A172 (cell line): ENCODE measurements around the gene PNMA3. TPM values are rescaled to one million over a fixed set of nuclear protein-coding genes. Genes with fewer than 3 reads are reported as not detected.
"Not testable (repeated sequence)": the region's sequence is repeated elsewhere in the genome, so short reads cannot be mapped to it uniquely, and the experiment has no call there.

Experiments
- DNase-seq: peaks from one replicate; pipeline ENCODE4 v3.0.0-alpha.2; 2015; ENCODE audit warnings: low spot score
- total RNA-seq: library from RNA; depleted of rRNA; stranded (reverse); fragments of >200 nt; shearing (Covaris generic); gene quantifications from 2 replicates; pipeline ENCODE4 v1.2.3, GENCODE V29; 2014; rRNA removed

Gene PNMA3, protein sequence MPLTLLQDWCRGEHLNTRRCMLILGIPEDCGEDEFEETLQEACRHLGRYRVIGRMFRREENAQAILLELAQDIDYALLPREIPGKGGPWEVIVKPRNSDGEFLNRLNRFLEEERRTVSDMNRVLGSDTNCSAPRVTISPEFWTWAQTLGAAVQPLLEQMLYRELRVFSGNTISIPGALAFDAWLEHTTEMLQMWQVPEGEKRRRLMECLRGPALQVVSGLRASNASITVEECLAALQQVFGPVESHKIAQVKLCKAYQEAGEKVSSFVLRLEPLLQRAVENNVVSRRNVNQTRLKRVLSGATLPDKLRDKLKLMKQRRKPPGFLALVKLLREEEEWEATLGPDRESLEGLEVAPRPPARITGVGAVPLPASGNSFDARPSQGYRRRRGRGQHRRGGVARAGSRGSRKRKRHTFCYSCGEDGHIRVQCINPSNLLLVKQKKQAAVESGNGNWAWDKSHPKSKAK
- total RNA-seq = not detected in 2 replicates

DNA sequence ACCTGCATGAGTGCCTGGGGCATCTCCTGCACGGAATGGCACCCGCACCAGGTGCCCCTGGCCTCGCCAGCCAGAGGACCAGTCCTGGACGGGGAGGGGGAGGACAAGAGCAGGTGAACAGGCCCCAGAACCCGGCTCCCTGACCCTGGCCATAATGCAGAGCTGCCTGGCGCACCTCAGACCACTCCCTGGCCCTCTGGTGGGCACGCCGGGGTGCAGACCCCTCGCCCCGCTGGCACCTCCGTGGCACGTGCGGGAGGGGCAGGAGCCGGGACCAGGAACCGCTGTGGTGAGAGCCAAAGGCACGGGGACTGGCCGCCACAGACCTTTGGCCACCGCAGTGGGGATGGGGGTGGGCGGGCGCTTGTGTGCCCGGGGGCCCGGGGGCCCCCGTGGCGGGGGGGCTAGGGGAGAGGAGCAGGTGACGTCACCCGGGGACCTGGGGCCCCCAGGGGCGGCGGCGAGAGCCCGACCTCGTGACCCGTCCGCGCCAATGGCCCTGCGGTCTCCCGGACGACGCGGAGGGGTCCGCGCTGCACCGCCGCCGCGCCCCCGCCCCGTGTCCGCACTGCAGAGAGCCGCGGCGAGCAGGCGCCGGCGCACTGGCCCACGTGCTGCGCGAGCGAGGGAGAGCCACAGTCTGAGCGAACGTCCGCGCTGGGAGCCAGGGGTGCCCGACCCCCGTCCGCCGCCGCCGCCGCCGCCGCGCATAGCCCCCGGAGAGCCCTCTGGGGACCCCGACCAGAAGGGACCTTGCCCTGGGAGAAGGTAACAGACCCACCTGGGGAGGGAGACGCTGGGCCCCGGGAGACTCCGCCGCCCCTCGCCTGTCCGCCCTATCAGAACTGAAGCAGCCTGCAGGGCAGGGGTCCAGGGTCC is at the start of gene PNMA3:
PNMA3 (plus strand) TSS at position 600 of the 879 bp plus-strand sequence. CDS start 586 bp downstream, outside the sequence.
- DNase-seq = no peak

DNA sequence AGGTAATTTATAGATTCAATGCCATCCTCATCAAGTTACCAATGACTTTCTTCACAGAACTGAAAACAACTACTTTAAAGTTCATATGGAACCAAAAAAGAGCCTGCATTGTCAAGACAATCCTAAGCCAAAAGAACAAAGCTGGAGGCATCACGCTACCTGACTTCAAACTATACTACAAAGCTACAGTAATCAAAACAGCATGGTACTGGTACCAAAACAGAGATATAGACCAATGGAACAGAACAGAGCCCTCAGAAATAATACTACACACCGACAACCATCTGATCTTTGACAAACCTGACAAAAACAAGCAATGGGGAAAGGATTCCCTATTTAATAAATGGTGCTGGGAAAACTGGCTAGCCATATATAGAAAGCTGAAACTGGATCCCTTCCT is 39.1 kb upstream of the PNMA3 start:
- DNase-seq = not testable (repeated sequence)

DNA sequence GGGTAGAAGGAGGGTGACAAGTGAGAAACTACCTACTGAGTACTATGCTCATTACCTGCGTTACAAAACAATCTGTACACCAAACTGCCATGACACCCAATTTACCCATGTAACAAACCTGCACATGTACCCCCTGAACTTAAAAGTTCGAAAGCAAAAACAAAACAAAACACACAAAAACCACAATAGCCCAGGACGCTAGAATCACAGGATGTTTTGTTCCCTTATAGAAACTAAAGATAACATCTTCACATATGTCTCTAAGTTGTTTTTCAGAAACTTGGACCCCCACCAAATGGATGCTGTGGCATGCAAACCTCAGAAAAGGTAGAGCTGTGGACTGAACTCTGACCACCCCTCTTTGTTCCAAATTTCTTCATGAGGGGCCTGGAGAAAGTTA is 37.1 kb upstream of the PNMA3 start:
- no peak for DNase-seq

DNA sequence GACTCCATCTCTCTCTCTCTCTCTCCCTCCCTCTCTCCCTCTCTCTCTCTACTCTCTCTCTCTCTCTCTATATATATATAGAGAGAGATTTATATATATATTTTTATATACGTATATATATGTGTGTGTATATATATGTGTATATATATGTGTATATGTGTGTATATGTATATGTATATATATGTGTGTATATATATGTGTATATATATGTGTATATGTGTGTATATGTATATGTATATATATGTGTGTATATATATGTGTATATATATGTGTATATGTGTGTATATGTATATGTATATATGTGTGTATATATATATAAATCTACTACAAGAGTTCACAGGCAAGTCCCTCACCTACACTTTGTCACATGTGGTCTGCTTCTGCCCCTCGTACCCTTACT is 29.8 kb upstream of the PNMA3 start:
- DNase-seq = not testable (repeated sequence)

DNA sequence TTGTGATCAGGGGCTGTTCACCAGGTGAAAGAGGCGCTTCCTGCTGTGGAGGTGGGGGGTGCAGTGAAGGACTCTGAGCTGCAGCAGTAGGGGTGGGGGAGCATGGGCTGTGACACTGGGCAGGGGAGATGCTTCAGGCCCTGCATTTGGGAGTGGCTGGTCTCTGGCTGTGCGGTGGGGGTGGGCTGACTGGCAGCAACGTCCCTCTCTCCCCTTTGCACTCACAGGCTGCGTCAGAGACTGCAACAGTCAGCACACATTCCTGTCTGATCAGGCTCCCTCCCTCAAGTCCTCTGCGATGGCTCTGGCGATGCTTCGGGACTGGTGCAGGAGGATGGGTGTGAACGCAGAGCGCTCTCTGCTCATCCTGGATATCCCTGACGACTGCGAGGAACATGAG is 27.8 kb upstream of the PNMA3 start:
- not testable (repeated sequence) for DNase-seq

DNA sequence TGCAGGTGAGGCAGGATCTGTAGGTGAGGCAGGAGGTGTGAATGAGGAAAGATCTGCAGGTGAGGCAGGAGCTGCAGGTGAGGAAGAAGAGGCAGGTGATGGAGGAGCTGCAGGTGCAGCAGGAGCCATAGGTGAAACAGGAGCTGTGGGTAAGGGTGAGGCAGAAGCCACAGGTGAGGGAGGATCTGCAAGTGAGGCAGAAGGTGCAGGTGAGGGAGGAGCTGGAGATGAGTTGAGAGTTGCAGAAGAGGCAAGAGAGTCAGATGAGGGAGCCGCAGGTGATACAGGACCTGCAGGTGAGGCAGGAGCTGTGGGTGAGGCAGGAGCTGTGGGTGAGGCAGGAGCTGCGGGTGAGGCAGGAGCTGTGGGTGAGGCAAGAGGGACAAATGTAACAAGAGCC is 27.1 kb upstream of the PNMA3 start:
- no peak for DNase-seq

DNA sequence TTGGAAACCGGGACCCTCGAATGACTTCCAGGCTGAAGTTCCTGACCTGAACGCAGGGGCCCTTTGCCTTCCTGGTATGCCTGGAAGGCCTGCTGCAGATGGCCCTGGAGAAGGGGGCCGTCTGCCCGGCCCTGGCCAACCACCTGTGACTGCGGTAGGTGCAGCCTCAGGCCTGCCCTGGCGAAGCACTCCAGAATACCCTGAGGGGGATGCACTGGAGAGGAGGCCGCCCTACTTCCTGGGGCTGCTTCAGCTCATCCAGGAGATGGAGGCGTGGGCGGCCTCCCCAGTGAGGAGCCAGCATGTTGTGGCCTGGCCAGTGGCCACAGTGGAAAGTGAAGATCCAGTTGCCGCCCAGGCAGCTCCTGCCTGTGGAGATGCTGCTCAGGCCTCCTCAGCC is 26.4 kb upstream of the PNMA3 start:
- DNase-seq = no peak

DNA sequence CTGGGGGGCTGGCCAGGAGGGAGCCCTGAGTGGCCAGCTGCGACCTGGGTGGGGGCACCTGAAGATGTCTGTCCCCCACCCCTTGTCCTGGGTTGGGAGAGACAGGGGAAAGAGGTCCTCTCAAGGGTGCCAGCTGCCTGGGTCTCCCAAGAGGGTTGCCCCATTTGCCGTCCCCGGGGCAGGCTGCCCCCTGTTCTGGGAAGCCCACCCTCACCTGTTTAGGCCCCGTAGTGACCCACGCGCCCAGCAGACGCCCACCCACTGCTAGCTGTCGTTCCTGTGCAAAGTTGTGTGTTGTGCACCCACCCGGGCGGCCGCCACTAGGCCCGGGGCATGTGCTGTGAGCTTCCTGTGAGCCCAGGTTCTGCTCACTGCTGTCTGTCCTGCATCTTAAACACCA is 25.5 kb upstream of the PNMA3 start:
- DNase-seq = no peak

DNA sequence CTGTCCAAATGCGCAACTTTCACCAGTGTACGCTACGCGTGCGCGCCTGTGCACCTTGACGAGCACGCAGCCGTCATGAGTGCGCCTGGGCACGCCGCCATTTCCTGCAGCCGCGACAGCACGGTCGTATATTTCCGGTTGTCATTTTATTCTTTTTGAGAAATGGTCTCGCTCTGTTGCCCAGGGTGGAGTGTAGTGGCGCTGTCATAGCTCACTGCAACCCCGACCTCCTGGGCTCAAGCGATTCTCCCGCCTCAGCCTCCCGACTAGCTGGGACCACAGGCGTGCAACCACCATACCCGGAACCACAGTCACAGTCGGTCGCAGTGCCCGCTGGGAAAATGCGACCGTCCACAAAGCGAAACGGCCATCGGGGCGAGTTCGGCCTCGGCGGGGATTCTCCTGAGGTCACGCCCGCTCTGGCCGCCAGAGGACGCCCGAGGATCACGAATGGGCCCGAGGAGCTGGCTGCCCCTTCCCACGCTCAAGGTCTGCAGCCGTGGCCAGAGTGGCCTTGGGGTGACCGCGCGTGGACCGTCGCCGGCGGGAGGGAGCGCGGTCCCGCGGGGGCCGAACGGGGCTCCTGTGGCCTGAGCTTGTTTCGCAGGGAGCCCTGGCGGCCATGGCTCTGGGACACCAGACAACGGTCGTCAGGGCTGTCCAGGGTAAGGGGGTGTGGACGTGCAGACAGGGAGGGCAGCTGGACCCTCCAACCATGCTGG is 23.7 kb upstream of the PNMA3 start:
- DNase-seq = peak; percentile 55

DNA sequence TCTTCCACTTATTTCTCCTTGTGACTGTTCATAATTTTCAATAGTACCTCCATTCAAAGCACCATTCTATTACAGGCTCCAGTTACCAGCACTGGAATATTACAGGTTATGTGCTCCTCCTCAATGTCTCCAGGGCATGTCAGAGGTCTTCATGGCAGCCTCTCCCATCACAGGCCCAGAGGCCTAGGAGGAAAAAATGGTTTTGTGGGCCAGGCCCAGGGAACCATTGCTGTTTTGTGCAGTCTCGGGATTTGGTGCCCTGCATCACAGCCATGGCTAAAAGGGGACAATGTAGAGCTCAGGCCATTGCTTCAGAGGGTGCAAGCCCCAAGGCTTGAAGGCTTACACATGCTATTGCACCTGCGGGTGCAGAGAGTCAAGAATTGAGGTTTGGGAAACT is 7.2 kb upstream of the PNMA3 start:
- DNase-seq = no peak

DNA sequence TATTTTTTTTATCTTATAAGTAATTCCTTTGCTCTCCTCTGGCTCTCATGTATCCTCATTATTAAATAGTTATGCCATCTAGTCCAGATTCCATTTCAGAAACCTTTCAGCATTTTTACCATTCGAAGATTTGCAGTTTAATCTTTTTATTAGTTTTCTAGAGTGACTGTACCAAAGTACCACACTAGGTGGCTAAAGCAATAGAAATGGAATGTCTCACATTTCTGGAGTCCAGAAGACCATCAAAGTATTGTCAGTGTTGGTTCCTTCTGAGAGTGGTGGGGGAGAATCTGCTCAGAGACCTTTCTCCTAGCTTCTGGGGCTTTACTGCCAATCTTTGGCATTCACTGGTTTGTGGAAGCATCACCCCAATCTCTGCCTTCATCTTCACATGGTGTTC is 3.7 kb upstream of the PNMA3 start:
- no peak for DNase-seq

DNA sequence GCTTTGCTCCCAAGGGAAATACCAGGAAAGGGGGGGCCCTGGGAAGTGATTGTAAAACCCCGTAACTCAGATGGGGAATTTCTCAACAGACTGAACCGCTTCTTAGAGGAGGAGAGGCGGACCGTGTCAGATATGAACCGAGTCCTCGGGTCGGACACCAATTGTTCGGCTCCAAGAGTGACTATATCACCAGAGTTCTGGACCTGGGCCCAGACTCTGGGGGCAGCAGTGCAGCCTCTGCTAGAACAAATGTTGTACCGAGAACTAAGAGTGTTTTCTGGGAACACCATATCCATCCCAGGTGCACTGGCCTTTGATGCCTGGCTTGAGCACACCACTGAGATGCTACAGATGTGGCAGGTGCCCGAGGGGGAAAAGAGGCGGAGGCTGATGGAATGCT is 1.0 kb downstream of the PNMA3 start:
- no peak for DNase-seq

DNA sequence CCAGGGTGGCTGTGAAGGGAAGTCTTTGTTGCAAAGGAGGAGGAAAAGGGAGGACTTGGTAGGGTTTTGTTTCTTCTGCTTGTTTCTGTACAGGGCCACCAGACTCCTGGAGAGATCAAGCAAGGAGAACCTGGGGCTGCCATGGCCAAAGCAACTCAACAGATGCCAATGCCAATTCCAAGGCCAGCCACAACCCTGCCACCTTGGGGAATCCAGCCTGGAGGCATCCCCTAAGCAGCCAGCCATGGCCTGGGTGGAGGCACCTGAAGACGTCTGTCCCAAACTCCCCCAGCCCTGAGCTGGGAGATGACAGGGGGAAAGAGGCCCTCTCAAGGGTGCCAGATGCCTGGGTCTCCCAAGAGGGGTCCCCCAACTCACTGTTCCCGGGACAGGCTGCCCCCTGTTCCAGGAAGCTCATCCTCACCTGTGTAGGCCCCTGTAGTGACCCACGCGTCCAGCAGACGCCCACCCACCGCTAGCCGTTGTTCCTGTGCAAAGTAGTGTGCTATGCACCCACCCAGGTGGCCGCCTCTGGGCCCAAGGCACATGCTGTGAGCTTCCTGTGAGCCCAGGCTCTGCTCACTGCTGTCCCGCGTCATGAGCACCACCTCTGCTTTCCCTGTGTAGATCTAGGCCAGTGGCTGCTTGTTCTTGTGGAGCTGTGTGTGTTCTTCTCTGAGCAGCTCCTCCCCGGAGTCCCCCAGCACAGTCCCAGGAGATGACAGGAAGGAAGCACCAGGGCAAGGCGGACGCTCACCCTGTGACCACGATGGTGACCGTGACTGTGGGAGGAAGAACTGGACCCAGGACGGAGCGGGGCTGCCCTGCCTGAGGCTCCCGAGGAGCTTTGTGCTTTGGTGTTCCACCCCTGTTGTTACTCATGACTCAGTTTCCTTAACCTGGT is 3.2 kb downstream of the PNMA3 start:
- no peak for DNase-seq

DNA sequence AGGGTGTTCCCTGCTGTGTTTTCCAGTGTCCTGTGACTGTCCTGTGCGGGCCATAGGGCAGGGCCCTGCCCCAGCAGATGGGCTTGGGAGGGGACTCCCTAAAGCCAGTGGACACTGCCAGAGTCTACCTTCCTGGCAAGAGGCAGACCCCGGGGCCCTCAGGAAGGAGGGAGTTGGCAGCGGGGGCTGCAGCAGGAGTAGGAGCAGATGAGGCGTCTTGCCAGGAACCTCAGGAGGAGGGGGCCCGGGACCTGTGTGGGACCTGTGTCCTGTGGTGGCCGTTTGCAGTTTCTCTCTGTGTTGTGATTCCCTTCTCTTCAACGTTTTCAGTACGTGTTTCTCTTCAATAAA is 3.8 kb downstream of the PNMA3 start:
- no peak for DNase-seq

DNA sequence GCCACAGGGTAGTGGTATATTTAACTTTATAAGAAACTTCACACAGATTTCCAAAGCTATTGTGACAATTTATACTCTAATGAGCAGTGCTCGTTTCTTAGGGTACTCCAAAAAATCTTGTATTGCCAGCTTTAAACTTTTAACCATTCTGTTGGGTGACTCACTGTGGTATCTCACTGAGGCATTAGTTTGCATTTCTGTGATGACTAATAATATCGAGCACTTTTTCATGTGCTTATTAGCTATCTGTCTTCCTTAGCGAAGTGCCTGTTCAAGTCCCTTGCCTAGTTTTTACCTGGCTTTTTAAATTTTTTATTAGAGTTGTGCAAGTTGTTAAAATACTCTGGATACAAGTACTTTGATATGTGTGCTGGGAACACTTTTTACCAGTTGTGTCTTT is 5.5 kb downstream of the PNMA3 start:
- peak; percentile 54 for DNase-seq

DNA sequence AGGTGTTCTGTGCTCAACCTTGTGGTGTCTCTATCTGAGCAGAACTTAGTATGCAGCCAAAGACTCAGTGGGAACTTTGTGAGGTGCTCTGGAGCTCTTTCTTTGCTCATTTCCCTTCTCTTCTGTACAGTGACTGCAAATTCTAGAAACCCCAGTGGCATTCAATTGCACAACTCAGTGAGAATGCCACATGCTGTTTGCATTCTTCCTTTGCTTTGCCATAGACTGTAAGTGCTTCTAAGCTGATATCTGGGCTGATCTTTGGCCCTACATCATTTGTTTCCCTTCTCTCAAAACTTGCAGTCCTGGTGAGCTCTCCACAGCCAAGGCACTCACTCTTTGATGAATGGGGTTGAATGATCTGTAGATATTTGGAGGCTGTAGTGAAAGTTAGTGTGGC is 7.0 kb downstream of the PNMA3 start:
- DNase-seq = no peak

DNA sequence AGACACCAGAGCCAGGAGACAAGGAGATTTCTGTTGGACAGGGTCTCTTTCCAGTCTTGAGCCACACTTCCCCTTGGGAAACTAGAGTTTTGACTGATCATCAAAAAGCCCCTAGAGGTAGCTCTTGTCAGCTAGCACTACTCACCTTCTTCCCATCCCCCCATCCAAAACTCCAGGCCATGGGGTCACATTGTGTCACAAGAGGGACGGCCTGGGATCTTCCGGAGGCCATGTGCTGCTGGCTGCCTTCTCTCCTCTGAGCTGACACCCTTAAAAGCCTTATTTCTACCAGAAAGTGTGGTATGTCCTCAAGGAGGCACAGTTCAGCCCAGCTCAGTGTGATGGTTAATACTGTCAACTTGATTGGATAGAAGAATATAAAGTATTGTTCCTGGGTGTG is 7.8 kb downstream of the PNMA3 start:
- no peak for DNase-seq

DNA sequence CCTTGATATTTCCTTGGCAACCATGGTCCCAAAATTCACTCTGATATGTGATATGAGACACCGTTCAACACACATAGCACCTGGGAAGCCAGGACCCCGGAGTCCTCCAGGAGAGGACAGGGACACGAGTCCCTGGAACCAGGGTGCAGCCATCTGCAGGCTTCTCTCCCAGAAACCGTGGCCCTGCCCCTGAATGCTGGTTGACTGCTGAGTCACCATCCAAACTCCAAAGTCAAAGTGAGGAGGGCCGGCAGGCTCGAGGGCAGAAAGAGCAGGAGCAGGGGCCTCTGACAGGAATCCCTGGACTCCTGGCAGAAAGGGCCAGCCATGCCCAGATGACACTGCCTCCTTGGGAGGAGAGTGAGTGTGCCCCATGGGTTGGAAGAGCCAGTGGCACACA is 9.1 kb downstream of the PNMA3 start:
- DNase-seq = no peak

DNA sequence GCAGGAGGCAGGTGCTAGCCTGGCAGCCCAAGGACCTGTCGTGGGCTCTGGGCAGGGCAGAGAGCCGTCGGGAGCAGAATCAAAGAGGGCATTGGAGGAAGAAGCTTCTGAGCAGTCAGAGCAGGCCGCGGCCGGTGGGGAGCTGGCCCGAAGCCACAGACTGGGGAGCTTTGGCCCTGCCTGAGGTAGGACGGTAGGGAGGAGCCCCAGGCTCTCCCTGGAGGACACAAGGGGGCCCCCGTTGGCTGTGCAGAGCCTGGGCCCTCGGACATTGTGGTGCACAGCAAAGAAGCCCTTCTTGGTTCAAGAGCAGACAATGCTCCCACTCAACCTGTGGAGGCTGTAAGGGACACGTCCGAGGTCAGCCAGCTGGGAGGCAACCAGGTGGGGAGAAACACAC is 10.1 kb downstream of the PNMA3 start:
- DNase-seq = not testable (repeated sequence)

DNA sequence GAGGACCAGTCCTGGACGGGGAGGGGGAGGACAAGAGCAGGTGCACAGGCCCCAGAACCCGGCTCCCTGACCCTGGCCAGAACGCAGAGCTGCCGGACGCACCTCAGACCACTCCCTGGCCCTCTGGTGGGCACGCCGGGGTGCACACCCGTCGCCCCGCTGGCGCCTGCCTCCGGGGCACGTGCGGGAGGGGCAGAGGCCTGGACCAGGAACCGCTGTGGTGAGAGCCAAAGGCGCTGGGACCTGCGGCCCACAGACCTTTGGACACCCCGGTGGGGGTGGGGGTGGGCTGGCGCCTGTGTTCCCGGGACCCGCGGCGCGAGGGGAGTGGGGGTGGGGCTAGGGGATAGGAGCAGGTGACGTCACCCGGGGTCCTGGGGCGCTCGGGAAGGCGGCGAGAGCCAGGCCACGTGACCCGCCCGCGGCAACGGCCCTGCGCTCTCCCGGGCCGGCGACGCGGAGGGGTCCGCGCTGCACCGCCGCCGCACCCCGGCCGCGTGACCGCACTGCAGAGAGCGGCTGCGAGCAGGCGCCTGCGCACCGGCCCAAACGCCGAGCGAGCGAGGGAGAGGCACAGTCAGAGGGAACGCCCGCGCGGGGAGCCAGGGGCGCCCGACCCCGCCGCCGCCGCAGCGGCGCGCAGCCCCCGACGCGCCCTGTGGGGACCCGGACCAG is 15.8 kb downstream of the PNMA3 start, which contains the start of gene PNMA6A:
PNMA6A (plus strand) TSS at position 546 of the 675 bp plus-strand sequence. CDS start 609 bp downstream, outside the sequence.
- not testable (repeated sequence) for DNase-seq
